ENCODE results near the gene ADGRF4. TPM values are rescaled to one million over a fixed set of nuclear protein-coding genes. Genes with fewer than 3 reads are reported as not detected.
A peak's percentile ranks its signal among the peaks of the same experiment; 100 is the strongest.

Gene ADGRF4
- total RNA-seq, 1 experiment from 2014 or later: 5.2 TPM

GRCh38 chr6:47729457-47729856, 31.1 kb downstream of the ADGRF4 start:
- Histone ChIP-seq H4K20me1 (ENCODE audit: insufficient read depth) (no peaks in the 10 kb centered on the region), H3K4me3 (no peak overlapping the region), H3K36me3 (ENCODE audit: low read depth) (no peaks in the 10 kb centered on the region), H3K27ac (peak overlapping the region; percentile 68), H2AFZ (no peak overlapping the region), H3K4me1 (replicated peaks; ENCODE audit: insufficient read depth) (peaks cover 30% of the 10 kb centered on the region), H3K4me2 (peak overlapping the region; percentile 55), H3K79me2 (ENCODE audit: low read depth) (no peaks in the 10 kb centered on the region), H3F3A (ENCODE audit: insufficient read depth, low read depth) (peaks cover 14% of the 10 kb centered on the region; the same call in 1 of the 2 replicates), H3K9me2 (ENCODE audit: insufficient read depth) (no peaks in the 10 kb centered on the region), H3K27me3 (ENCODE audit: insufficient read depth, low read depth) (no peaks in the 10 kb centered on the region), H3K9me3 (ENCODE audit: insufficient read depth, low read depth) (no peaks in the 10 kb centered on the region)
- ChIA-PET CTCF (interaction anchor here (1.0 to 1.1 kb wide), 2 partner anchors 51 to 98 kb away, joined by 3 read pairs; no protein-coding TSS in a partner anchor), POLR2A (ENCODE audit: unreplicated experiment) (interaction anchor here (0.6 kb wide), 2 partner anchors 107 to 238 kb away, joined by 3 to 7 read pairs; no protein-coding TSS in a partner anchor)
- BruUV-seq (replicated peaks): no TSS peak
- intact Hi-C loops (cut with micrococcal nuclease; ENCODE audit: unreplicated experiment): loop anchor here (2.0 kb wide), 1 partner anchor 29 kb away; no protein-coding TSS in a partner anchor
- TF ChIP-seq EZH2 (IDR thresholded peaks at IDR 0.05; ENCODE audit: low read depth): no peak
- TF ChIP-seq, protein P1, sequence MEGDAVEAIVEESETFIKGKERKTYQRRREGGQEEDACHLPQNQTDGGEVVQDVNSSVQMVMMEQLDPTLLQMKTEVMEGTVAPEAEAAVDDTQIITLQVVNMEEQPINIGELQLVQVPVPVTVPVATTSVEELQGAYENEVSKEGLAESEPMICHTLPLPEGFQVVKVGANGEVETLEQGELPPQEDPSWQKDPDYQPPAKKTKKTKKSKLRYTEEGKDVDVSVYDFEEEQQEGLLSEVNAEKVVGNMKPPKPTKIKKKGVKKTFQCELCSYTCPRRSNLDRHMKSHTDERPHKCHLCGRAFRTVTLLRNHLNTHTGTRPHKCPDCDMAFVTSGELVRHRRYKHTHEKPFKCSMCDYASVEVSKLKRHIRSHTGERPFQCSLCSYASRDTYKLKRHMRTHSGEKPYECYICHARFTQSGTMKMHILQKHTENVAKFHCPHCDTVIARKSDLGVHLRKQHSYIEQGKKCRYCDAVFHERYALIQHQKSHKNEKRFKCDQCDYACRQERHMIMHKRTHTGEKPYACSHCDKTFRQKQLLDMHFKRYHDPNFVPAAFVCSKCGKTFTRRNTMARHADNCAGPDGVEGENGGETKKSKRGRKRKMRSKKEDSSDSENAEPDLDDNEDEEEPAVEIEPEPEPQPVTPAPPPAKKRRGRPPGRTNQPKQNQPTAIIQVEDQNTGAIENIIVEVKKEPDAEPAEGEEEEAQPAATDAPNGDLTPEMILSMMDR (conservative IDR thresholded peaks at IDR 0.05): no peak
- DNase-seq: no peak

DNA sequence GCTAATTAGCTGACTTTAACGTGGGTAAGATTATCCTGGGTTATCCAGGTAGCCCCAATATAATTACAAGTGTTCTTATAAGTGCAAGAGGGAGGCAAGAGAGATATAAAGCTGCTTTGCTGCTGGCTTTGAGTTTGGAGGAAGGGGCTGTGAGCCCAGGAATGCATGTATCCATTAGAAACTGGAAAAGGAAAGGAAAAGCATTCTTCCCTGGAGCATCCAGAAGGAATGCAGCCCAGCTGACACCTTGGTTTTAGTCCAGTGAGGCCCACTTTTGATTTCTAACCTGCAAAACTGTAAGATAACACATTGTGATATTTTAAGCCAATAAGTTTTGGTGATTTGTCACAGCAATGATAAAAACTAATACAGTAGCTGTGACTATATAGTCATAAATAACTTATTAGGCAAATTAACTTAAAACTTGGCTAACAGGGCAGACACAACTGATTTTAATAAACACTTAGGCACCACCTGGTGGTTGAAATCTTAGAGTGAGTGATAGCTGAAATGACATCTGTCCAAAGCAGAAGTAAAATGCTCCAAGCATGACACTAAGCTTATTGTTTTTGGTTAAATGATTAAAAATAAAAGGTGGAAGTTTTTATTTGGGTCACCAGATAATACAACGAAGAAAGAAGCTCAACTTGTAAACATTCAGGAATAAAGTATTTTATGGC, 35.6 kb downstream of the ADGRF4 start:
- peaks cover 20% of the 10 kb centered on the region for H3K4me1 ChIP-seq (replicated peaks; ENCODE audit: insufficient read depth)
- intact Hi-C loops (cut with micrococcal nuclease; ENCODE audit: unreplicated experiment): loop anchor here (1.0 to 2.0 kb wide), 3 partner anchors 47 to 320 kb away; no protein-coding TSS in a partner anchor
- POLR2A ChIA-PET (ENCODE audit: unreplicated experiment): interaction anchor here (0.5 to 0.6 kb wide), 2 partner anchors 87 to 103 kb away, joined by 3 to 4 read pairs; no protein-coding TSS in a partner anchor

DNA sequence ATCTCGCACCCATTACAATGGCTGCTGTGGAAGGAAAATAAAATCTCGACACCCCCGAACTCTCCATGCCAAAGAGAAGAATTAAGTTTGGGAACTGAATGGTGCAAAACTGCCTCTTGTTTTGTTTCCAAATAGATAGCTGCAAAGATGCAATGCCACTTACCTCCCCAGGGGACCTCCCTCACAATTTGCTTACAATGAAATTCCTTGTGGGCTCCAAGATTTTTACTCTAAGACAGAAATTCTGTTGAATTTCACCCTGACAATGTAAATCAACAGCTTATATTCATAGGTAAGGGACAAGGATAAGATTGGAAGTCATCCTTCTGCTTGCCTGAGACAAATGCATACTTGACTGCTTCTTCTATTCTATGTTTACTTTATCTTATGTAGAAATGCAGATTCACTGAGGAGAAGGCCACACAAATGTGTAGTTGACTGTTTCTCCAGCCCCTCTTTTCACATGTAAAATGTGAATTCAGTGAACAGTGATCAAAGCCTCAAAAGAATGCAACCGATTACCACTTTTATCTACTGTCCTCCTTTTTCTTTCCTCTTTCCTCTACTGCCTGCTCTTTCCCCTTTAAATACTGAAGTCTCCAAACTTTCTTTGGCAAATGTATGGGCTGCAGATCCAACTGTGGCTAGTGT, 36.6 kb downstream of the ADGRF4 start:
- H3K4me3 ChIP-seq: no peak overlapping the region
- H3K79me2 ChIP-seq (ENCODE audit: low read depth): no peaks in the 10 kb centered on the region
- CTCF ChIA-PET: interaction anchor here (0.6 to 1.8 kb wide), 4 partner anchors 10 to 107 kb away, joined by 3 to 22 read pairs (median 3); no protein-coding TSS in a partner anchor
- BruUV-seq (replicated peaks): no TSS peak
- H3K27me3 ChIP-seq (ENCODE audit: insufficient read depth, low read depth): no peaks in the 10 kb centered on the region
- no peaks in the 10 kb centered on the region for H3K9me3 ChIP-seq (ENCODE audit: insufficient read depth, low read depth)
- no peak overlapping the region for H3K4me2 ChIP-seq
- POLR2A ChIA-PET (ENCODE audit: unreplicated experiment): interaction anchor here (0.5 kb wide), 1 partner anchor 104 kb away, joined by 3 read pairs; no protein-coding TSS in a partner anchor
- H3F3A ChIP-seq (ENCODE audit: insufficient read depth, low read depth): no peaks in the 10 kb centered on the region
- H3K4me1 ChIP-seq (replicated peaks; ENCODE audit: insufficient read depth): peaks cover 12% of the 10 kb centered on the region
- TF ChIP-seq, protein P1 (conservative IDR thresholded peaks at IDR 0.05): no peak
- no peak for TF ChIP-seq EZH2 (IDR thresholded peaks at IDR 0.05; ENCODE audit: low read depth)
- no peak overlapping the region for H3K27ac ChIP-seq
- no peaks in the 10 kb centered on the region for H3K36me3 ChIP-seq (ENCODE audit: low read depth)
- intact Hi-C loops (cut with micrococcal nuclease; ENCODE audit: unreplicated experiment): loop anchor here (1.0 to 2.0 kb wide), 3 partner anchors 46 to 321 kb away; no protein-coding TSS in a partner anchor
- no peaks in the 10 kb centered on the region for H3K9me2 ChIP-seq (ENCODE audit: insufficient read depth)
- DNase-seq: no peak
- H2AFZ ChIP-seq: no peak overlapping the region
- H4K20me1 ChIP-seq (ENCODE audit: insufficient read depth): no peaks in the 10 kb centered on the region

More for the DNA sequence above, 35.6 kb downstream of the ADGRF4 start:
- H3K27ac ChIP-seq: no peak overlapping the region
- peaks cover 8% of the 10 kb centered on the region; the same call in 1 of the 2 replicates for H3F3A ChIP-seq (ENCODE audit: insufficient read depth, low read depth)
- no TSS peak for BruUV-seq (replicated peaks)
- CTCF ChIA-PET: interaction anchor here (0.6 to 1.8 kb wide), 4 partner anchors 11 to 106 kb away, joined by 3 to 22 read pairs (median 3); no protein-coding TSS in a partner anchor
- no peak overlapping the region for H3K4me2 ChIP-seq
- no peaks in the 10 kb centered on the region for H4K20me1 ChIP-seq (ENCODE audit: insufficient read depth)
- DNase-seq: no peak
- H2AFZ ChIP-seq: no peak overlapping the region
- H3K9me3 ChIP-seq (ENCODE audit: insufficient read depth, low read depth): no peaks in the 10 kb centered on the region
- no peaks in the 10 kb centered on the region for H3K27me3 ChIP-seq (ENCODE audit: insufficient read depth, low read depth)
- H3K36me3 ChIP-seq (ENCODE audit: low read depth): no peaks in the 10 kb centered on the region
- TF ChIP-seq, protein P1 (conservative IDR thresholded peaks at IDR 0.05): peak; percentile 74
- TF ChIP-seq EZH2 (IDR thresholded peaks at IDR 0.05; ENCODE audit: low read depth): no peak
- H3K4me3 ChIP-seq: no peak overlapping the region
- H3K9me2 ChIP-seq (ENCODE audit: insufficient read depth): no peaks in the 10 kb centered on the region
- no peaks in the 10 kb centered on the region for H3K79me2 ChIP-seq (ENCODE audit: low read depth)

Measured in PC-9 (cell line).